OCI-LY3 (cell line): ENCODE results near the gene SBNO2.

Experiments used
- EZH2phosphoT487 ChIP-seq: fragments of 200-600 bp; shearing (Covaris generic); IDR thresholded peaks from 2 replicates; pipeline ENCODE4 v1.6.1; 2018; ENCODE audit warnings: antibody characterized with exemption, mixed run types, low read depth
- TF ChIP-seq, protein P1 (sequence below): fragments of 200-600, 300-600 bp; sonication (generic); IDR thresholded peaks from 2 replicates; pipeline ENCODE4 v1.5.1; 2014; ENCODE audit warnings: antibody characterized with exemption, low read length, low read depth

DNA sequence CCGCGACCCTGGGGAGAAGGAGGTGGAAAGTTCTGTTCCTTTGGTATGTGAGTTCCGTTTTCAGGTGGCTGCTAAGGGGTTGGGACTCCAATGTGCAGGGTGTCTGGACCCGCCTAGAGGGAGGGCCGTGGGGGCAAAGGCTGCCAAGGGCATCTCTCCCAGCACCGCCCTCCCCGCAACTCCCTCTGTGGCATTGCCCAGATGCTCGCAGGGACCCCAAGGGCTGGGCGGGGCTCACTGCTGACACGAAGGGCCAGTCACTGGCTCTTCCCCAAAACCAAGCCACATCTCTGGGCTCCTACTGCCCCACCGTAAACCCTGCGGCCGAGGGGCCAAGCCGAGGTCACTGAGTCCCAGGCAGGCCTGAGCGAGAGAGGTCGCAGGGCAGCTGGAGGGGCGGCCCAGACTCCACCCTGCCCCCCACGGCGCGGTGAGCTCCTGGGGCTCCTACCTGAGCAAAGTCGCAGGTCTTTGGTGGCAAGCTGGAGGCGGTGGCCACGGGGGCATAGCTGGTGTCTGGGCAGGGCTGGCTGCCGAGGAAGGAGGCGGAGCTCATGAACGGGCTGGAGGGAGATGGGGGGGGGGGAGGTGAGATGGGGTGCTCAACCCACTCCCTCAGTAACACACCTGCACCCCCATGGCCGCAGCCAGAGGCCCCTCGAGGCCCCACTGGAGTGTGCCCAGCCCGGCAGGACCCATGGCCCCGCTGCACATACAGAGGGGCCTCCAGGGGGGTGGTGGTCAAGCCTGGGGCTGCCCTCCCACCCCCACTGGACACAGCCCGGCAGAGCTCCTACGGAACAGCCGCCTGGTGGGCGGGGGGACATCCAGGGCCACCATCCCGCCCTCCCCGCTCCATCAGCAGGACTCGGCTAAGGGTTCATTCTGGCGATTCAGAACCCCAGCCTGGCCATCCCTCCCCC is 26.9 kb downstream of the SBNO2 start:
- TF ChIP-seq, protein P1, sequence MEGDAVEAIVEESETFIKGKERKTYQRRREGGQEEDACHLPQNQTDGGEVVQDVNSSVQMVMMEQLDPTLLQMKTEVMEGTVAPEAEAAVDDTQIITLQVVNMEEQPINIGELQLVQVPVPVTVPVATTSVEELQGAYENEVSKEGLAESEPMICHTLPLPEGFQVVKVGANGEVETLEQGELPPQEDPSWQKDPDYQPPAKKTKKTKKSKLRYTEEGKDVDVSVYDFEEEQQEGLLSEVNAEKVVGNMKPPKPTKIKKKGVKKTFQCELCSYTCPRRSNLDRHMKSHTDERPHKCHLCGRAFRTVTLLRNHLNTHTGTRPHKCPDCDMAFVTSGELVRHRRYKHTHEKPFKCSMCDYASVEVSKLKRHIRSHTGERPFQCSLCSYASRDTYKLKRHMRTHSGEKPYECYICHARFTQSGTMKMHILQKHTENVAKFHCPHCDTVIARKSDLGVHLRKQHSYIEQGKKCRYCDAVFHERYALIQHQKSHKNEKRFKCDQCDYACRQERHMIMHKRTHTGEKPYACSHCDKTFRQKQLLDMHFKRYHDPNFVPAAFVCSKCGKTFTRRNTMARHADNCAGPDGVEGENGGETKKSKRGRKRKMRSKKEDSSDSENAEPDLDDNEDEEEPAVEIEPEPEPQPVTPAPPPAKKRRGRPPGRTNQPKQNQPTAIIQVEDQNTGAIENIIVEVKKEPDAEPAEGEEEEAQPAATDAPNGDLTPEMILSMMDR, result no peak
- no peak for TF ChIP-seq EZH2phosphoT487
